Calu3 (cell line): ENCODE results near the gene CLEC16A. TPM values are rescaled to one million over a fixed set of nuclear protein-coding genes. Genes with fewer than 3 reads are reported as not detected.

ENCODE experiments used
- BruUV-seq: library from RNA; stranded (reverse); fragments of 400-500 nt; replicated peaks from 2 replicates; lab custom pipeline; 2021; lab: Mats Ljungman, UMichigan
- CTCF ChIA-PET: fragments of 300-600 bp; sonication (Branson Sonifier 250); formaldehyde crosslinking; loops from one replicate; lab custom pipeline; 2022; ENCODE audit warnings: antibody characterized with exemption; lab: Charles Lee
- DNase-seq: peaks from one replicate; pipeline ENCODE4 v3.0.0; 2022
- H3K27ac Mint-ChIP-seq: one replicate; pipeline ENCODE4 v1.8.0; 2022; ENCODE audit warnings: mixed read lengths; ENCODE audit not compliant: unreplicated experiment
- H3K27me3 Mint-ChIP-seq: one replicate; pipeline ENCODE4 v1.8.0; 2022; ENCODE audit warnings: mixed read lengths; ENCODE audit not compliant: unreplicated experiment
- H3K36me3 Mint-ChIP-seq: one replicate; pipeline ENCODE4 v1.8.0; 2022; ENCODE audit warnings: mild to moderate bottlenecking, moderate library complexity, mixed read lengths; ENCODE audit not compliant: insufficient read depth, unreplicated experiment
- H3K4me1 Mint-ChIP-seq: one replicate; pipeline ENCODE4 v1.8.0; 2022; ENCODE audit warnings: mild to moderate bottlenecking, low read depth, mixed read lengths; ENCODE audit not compliant: unreplicated experiment
- H3K4me3 Mint-ChIP-seq: one replicate; pipeline ENCODE4 v1.8.0; 2022; ENCODE audit warnings: mild to moderate bottlenecking, low read depth, moderate library complexity, mixed read lengths; ENCODE audit not compliant: unreplicated experiment
- H3K9me3 Mint-ChIP-seq: one replicate; pipeline ENCODE4 v1.8.0; 2022; ENCODE audit warnings: low read depth, mixed read lengths; ENCODE audit not compliant: unreplicated experiment
- CTCF ChIP-seq: fragments of 200-600 bp; IDR thresholded peaks from one replicate; pipeline ENCODE4 v1.8.0; 2022; ENCODE audit warnings: antibody characterized with exemption; ENCODE audit not compliant: unreplicated experiment
- intact Hi-C: fragments of 100-400 bp; cut with micrococcal nuclease; formaldehyde crosslinking; loops from one replicate; pipeline ENCODE4 v1.10.0; 2022; ENCODE audit not compliant: unreplicated experiment
- total RNA-seq: library from RNA; stranded (reverse); gene quantifications from 2 replicates; pipeline ENCODE4 v1.2.3, GENCODE V29; 2022

CLEC16A gene
- total RNA-seq, 1 experiment from 2014 or later = 33.0 TPM

- CTCF ChIA-PET = interaction anchor here (0.7 to 1.6 kb wide), 2 partner anchors 11 to 30 kb away, joined by 3 read pairs; no protein-coding TSS in a partner anchor
- no peak overlapping the region for H3K4me3 Mint-ChIP-seq
- no TSS peak for BruUV-seq
- intact Hi-C loops = loop anchor here (10.0 kb wide), 1 partner anchor 119 kb away; the partner anchor contains the start of gene SOCS1
- TF ChIP-seq CTCF = no peak
- no peaks in the 10 kb centered on the region for H3K27me3 Mint-ChIP-seq
- peaks cover 10% of the 10 kb centered on the region for H3K4me1 Mint-ChIP-seq
- peaks cover 6% of the 10 kb centered on the region for H3K36me3 Mint-ChIP-seq
- H3K27ac Mint-ChIP-seq = no peak overlapping the region
- no peak for DNase-seq
- H3K9me3 Mint-ChIP-seq = no peaks in the 10 kb centered on the region
Measured at GRCh38 chr16:11135464-11135973, 191.2 kb downstream of the CLEC16A start.

GRCh38 chr16:11136600-11136999, 192.2 kb downstream of the CLEC16A start:
- Mint-ChIP-seq H3K36me3 (peaks cover 6% of the 10 kb centered on the region), H3K27me3 (no peaks in the 10 kb centered on the region), H3K4me3 (no peak overlapping the region), H3K4me1 (peaks cover 10% of the 10 kb centered on the region), H3K27ac (no peak overlapping the region), H3K9me3 (no peaks in the 10 kb centered on the region)
- BruUV-seq = no TSS peak
- intact Hi-C loops = loop anchor here (10.0 kb wide), 1 partner anchor 118 kb away; the partner anchor contains the start of gene SOCS1
- CTCF ChIA-PET = interaction anchor here (1.6 kb wide), 1 partner anchor 10 kb away, joined by 3 read pairs; no protein-coding TSS in a partner anchor
- DNase-seq = no peak
- TF ChIP-seq CTCF = no peak

- CTCF ChIA-PET = no interaction called here
- Mint-ChIP-seq H3K4me3 (no peak overlapping the region), H3K4me1 (peaks cover 7% of the 10 kb centered on the region)
Measured at GRCh38 chr16:11138022-11138768, 193.8 kb downstream of the CLEC16A start.

More at GRCh38 chr16:11138022-11138768, 193.8 kb downstream of the CLEC16A start:
- TF ChIP-seq CTCF = no peak
- no TSS peak for BruUV-seq
- peaks cover 5% of the 10 kb centered on the region for H3K36me3 Mint-ChIP-seq
- intact Hi-C loops = loop anchor here (10.0 kb wide), 1 partner anchor 117 kb away; the partner anchor contains the start of gene SOCS1
- no peak overlapping the region for H3K27ac Mint-ChIP-seq
- no peaks in the 10 kb centered on the region for H3K9me3 Mint-ChIP-seq
- no peak for DNase-seq
- H3K27me3 Mint-ChIP-seq = no peaks in the 10 kb centered on the region
